GM19023 (cell line): Measurements from ENCODE around the gene PSMD12.
A peak's percentile ranks its signal among the peaks of the same experiment; 100 is the strongest.
"Not testable (repeated sequence)": the region's sequence is repeated elsewhere in the genome, so short reads cannot be mapped to it uniquely, and the experiment has no call there.

ENCODE experiments used
- ATAC-seq: cut with Tn5 transposase; IDR thresholded peaks from one replicate; pipeline ENCODE4 v1.9.1; 2021; ENCODE audit warnings: mild to moderate bottlenecking, moderate library complexity; ENCODE audit not compliant: unreplicated experiment

The PSMD12 gene

DNA sequence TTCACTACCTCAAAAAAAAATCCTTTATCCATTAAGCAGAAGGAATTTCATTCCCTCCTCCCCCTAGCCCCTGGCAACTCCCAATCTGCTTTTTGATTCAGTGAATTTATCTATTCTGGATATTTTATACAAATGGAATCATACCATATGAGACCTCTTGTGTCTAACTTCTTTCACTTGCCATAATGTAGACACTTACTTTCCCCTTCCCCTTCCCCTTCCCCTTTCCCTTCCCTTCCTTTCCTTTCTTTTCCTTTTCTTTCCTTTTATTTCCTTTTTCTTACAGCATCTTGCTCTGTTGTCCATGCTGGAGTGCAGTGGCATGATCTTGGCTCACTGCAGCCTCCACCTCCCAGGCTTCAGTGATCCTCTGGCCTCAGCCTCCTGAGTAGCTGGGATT is 50.5 kb downstream of the PSMD12 start:
- ATAC-seq = no peak

DNA sequence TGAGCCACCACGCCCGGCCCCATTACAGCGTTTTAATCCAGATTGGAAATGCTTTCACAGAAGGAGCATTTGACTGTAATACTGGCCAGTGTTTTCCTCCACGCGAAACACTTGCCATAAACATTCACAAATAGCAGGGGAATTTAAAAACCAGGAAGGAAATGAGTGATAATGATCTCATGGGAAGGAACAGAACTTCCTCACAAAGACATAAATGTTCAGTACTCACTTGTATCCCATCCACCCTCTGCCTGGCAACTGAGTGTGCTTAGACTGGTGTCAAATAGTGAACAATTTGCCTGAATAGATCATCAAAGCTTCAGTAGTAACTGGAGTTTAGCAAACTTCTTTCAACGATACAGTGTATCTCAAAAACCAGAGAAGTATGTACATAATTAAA is 54.1 kb downstream of the PSMD12 start:
- no peak for ATAC-seq

DNA sequence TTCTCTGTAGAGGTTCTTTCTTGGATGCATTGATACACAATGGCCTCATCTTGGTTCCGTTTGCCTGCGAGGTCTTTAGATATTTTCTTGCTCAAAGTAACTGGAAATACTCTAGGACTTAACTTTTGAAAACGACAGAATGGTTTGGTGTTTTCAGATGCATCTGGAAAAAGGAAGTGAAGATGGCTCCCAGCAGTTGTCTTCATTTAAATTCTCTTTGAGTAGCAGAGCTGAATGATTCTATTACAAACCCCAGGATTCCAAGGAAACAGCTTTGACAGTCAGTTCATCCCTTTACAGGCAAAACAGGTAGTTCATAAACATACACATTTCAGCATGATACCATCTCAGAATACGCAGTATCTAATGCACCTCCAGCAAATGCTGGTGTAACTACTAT is 54.8 kb downstream of the PSMD12 start:
- ATAC-seq = no peak

DNA sequence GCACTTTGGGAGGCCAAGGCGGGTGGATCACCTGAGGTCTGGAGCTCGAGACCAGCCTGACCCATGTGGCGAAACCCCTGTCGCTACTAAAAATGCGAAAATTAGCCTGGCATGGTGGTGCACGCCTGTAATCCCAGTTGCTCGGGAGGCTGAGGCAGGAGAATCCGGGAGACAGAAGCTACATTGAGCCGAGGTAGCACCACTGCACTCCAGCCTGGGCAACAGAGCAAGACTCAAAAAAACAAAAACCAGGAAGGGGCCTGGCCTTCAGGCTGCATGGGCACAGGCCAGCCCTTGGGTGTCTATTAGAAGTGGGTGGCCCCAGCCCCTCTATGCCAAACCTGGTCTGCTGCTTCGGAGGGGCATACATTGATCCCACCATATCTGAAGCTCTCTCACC is 56.0 kb downstream of the PSMD12 start:
- ATAC-seq = no peak

DNA sequence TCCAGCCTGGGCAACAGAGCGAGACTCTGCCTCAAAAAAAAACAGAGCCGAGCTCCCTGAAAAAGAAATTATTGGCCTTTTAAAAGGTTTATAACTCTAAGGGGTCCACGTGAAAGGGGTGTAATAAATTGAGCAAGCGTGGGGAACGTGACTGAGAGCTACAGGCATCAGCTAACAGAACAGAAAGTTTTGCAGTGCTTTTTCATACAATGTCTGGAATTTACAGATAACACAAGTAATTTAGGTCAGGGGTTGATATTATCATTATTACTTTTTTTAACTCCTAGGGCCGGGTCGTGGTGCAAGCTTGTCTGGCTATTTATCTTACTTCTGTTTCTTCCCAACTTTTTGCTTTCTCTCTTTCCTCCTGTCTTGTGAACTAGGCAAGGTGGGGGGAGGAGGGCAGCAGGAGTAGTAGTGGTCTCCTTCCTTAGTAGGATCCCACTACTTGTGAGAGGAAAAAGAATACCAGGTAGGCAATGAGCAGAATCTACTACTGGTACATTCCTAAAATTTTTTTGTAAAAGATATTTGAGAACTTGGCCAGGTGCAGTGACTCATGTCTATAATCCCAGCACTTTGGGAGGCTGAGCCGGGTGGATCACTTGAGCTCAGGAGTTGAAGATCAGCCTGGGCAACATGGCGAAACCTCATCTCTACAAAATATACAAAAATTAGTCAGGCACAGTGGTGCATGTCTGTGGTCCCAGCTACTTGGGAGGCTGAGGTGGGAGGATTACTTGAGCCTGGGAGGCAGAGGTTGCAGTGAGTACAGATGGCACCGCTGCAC is 60.7 kb downstream of the PSMD12 start:
- not testable (repeated sequence) for ATAC-seq

DNA sequence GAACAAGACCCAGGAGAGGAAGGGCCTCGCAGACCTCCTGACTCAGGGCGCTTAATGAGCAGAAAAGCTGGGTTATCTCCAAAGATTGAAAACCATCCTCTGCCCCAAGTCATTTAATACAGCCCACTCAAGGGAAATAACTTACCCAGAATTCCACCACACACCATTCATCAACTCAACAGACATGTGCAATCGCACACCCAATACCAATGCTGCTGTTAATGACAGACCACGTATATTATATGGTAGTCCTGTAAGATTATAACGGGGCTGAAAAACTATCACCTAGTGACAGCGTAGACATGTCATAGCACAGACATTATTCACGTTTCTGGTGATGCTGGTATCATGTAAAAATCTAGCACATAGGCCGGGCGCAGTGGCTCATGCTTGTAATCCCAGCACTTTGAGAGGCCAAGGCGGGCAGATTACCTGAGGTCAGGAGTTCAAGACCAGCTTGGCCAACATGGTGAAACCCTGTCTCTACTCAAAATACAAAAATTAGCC is 68.9 kb downstream of the PSMD12 start:
- ATAC-seq = no peak

DNA sequence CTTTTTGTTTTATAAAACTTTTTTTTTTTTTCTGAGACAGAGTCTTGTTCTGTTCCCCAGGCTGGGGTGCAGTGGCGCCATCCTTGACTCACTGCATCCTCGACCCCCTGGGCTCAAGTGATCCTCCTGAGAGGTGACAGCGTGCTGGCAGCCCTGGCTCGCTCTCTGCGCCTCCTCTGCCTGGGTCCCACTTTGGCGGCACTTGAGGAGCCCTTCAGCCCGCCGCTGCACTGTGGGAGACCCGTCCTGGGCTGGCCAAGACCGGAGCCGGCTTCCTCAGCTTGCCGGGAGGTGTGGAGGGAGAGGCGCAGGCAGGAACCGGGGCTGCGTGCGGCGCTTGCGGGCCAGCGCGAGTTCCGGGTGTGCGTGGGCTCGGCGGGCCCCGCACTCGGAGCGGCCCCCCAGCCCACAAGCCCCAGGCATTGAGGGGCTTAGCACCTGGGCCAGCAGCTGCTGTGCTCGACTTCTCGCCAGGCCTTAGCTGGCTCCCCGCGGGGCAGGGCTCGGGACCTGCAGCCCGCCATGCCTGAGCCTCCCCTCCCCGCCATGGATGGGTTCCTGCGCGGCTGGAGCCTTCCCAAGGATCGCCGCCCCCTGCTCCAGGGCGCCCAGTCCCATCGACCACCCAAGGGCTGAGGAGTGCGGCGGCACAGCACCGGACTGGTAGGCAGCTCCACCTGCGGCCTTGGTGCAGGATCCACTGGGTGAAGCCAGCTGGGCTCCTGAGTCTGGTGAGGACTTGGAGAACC is 71.8 kb downstream of the PSMD12 start:
- ATAC-seq = no peak

DNA sequence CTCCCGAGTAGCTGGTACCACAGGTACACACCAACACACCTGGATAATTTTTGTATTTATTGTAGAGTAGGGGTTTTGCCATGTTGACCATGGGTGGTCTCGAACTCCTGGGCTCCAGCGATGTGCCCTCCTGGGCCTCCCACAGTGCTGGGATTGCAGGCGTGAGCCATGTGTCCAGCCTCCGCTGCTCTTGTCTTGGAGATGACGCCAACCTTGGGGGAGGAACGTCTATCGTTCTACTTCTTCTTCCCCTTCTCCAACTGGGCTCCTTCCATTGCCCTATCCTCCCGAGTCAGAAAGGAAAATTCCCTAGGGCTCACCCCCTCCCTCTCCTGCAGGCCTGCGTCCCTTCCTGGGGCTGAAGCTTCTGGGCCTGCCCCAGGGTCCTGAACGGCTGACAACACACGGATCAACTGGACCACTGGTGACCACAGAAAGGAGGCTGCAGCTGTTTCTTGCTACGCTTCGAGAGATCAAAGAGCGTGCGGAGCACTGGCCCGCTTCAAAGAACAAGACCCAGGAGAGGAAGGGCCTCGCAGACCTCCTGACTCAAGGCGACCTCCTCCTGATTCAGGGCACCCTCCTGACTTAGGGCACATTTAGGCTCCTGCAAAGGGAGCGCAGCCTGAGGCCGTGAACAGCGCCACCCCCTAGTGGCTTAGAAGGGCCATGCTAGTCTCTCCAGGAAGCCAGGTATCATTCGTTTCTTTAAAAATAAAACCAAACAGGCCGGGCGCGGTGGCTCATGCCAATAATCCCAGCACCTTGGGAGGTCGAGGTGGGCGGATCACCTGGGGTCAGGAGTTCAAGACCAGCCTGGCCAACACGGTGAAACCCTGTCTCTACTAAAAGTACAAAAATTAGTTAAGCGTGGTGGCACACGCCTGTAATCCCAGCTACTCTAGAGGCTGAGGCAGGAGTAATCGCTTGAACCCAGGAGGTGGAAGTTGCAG is 72.8 kb downstream of the PSMD12 start:
- peak; percentile 85 for ATAC-seq

DNA sequence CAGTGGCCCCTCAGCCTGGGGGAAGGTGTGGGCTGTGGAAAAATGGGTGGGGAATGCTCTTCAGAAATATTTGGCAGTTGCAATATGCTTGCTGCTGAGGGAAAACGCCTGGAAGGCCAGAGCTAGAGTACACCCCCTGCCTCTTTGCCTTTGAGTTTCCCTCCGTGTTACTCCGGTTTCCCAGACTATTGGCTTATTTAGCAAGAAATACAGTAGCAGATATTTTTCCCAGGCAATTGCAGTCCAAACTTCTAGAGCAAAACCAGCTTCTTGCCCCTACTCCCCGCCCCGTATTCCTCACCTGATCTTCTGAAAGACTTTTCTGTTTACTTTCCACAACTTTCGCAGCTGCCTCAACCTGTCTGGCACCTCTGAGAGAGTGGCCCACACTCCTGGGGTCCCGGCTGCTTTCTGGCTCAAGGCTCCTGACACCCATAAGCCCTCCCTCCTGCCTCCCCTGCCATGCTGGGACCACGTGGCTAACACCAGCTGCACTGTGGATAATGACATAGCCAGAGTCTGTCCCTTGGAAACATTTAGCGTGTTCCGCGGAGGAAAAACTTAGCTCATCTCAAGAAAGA is 75.6 kb downstream of the PSMD12 start:
- no peak for ATAC-seq

DNA sequence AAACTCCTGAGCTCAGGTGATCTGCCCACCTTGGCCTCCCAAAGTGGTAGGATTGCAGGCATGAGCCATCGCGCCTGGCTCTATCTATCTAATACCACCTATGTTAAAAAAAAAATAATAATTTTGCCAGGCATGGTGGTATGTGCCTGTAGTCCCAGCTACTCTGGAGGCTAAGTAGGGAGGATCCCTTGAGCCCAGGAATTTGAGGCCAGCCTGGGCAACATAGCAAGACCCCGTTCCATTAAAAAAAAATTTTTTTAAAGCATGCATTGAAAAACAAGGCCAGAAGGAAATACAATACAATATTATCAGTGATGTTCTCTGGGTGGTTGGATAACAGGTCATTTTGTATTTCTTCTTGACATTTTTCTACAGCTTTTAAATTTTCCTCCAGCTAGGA is 76.1 kb downstream of the PSMD12 start:
- no peak for ATAC-seq

DNA sequence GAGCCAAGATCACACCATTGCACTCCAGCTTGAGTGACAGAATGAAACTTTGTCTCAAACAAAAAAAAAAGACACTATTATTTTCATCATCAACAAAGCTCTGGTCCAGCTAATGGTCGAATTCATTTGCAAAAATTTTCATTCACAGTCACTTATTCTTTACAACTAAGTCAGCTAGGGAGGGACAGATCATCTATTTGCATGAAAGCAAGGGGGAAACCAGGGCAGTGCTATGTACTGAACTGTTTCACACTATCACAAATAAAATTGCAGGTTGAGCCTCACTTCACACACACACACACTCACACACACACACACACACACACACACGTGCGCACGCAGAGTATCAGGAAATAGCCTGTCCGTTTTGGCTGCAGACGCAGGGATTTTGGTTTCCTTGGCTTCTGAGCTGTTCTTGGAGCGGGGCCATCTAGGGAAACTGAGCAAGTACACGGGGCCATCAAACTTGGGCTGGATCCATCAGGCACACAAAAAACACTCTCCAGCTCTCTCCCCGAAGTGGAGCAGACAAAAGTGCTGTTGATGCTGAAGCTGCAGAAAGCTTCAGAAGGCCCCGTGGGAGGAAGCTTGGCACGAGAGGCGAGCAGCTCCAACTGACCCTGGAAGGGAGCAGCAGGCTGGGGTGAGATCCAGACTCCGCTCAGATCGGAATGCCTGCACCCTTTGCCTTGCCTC is 77.0 kb downstream of the PSMD12 start:
- no peak for ATAC-seq
